ENCODE measurements around the gene CRYGB.

- no peak for TF ChIP-seq FOXP2 (optimal IDR thresholded peaks at IDR 0.05; ENCODE audit: borderline replicate concordance, extremely low read depth, extremely low read length, insufficient read depth)
- no peak for TF ChIP-seq SIN3A (IDR thresholded peaks at IDR 0.05; ENCODE audit: borderline replicate concordance, insufficient read depth, low read length)
Observed at GRCh38 chr2:208125251-208125650, 20.7 kb downstream of the CRYGB start.
